MM.1S (cell line): ENCODE results near the gene ARMC2.

Experiments used
- DNase-seq: peaks from one replicate; pipeline ENCODE4 v3.0.0-alpha.2; 2015
- H2AFZ ChIP-seq: fragments of 300-600 bp; sonication (generic); 2 replicates; pipeline ENCODE4 v1.6.0; 2016; ENCODE audit warnings: antibody characterized with exemption, low read length
- H3F3A ChIP-seq: fragments of 300-600 bp; sonication (generic); 2 replicates; pipeline ENCODE4 v1.6.1; 2016; ENCODE audit warnings: mild to moderate bottlenecking, antibody characterized with exemption, low read length, moderate library complexity, mixed read lengths; ENCODE audit not compliant: insufficient read depth
- H3K27ac ChIP-seq: fragments of 300-600 bp; sonication (generic); 2 replicates; pipeline ENCODE4 v1.5.1; 2016; ENCODE audit warnings: mild to moderate bottlenecking, low read length
- H3K27me3 ChIP-seq: fragments of 300-600 bp; sonication (generic); replicated peaks from 2 replicates; pipeline ENCODE4 v1.6.0; 2016; ENCODE audit warnings: low read length; ENCODE audit not compliant: insufficient read depth
- H3K36me3 ChIP-seq: fragments of 300-600 bp; sonication (generic); replicated peaks from 2 replicates; pipeline ENCODE4 v1.6.1; 2016; ENCODE audit warnings: mild to moderate bottlenecking, low read length, mixed read lengths; ENCODE audit not compliant: insufficient read depth
- H3K4me1 ChIP-seq: fragments of 300-600 bp; sonication (generic); 2 replicates; pipeline ENCODE4 v1.6.1; 2016; ENCODE audit warnings: low read length, mixed read lengths
- H3K4me2 ChIP-seq: fragments of 300-600 bp; sonication (generic); 2 replicates; pipeline ENCODE4 v1.6.0; 2016; ENCODE audit warnings: low read depth, low read length
- H3K4me3 ChIP-seq: fragments of 300-600 bp; sonication (generic); 2 replicates; pipeline ENCODE4 v1.5.1; 2016; ENCODE audit warnings: low read length, mixed read lengths
- H3K79me2 ChIP-seq: fragments of 300-600 bp; sonication (generic); 2 replicates; pipeline ENCODE4 v1.6.1; 2016; ENCODE audit warnings: mixed run types, low read length, mixed read lengths
- H3K9ac ChIP-seq: fragments of 300-600 bp; sonication (generic); 2 replicates; pipeline ENCODE4 v1.6.1; 2016; ENCODE audit warnings: low read length, mixed read lengths
- H3K9me2 ChIP-seq: fragments of 300-600 bp; sonication (generic); replicated peaks from 2 replicates; pipeline ENCODE4 v1.6.1; 2016; ENCODE audit warnings: mild to moderate bottlenecking, low read length, mixed read lengths; ENCODE audit not compliant: insufficient read depth
- H3K9me3 ChIP-seq: fragments of 300-600 bp; sonication (generic); replicated peaks from 2 replicates; pipeline ENCODE4 v1.6.1; 2016; ENCODE audit warnings: mild to moderate bottlenecking, low read length, mixed read lengths; ENCODE audit not compliant: insufficient read depth
- H4K20me1 ChIP-seq: fragments of 300-600 bp; sonication (generic); 2 replicates; pipeline ENCODE4 v1.6.1; 2016; ENCODE audit warnings: mild to moderate bottlenecking, low read length, moderate library complexity, mixed read lengths; ENCODE audit not compliant: insufficient read depth
- EZH2 ChIP-seq: fragments of 300-600 bp; sonication (generic); optimal IDR thresholded peaks from 2 replicates; pipeline ENCODE3; 2017; ENCODE audit warnings: low read depth, mild to moderate bottlenecking, antibody characterized with exemption, low read length, mixed read lengths
- EZH2phosphoT487 ChIP-seq: fragments of 300-600 bp; sonication (generic); IDR thresholded peaks from 2 replicates; pipeline ENCODE4 v1.6.1; 2018; ENCODE audit warnings: antibody characterized with exemption, low read length
- TF ChIP-seq, protein P1 (sequence below): fragments of 300-600 bp; sonication (generic); IDR thresholded peaks from 2 replicates; pipeline ENCODE4 v1.5.1; 2016; ENCODE audit warnings: antibody characterized with exemption, low read length, mixed read lengths

ARMC2 gene

DNA sequence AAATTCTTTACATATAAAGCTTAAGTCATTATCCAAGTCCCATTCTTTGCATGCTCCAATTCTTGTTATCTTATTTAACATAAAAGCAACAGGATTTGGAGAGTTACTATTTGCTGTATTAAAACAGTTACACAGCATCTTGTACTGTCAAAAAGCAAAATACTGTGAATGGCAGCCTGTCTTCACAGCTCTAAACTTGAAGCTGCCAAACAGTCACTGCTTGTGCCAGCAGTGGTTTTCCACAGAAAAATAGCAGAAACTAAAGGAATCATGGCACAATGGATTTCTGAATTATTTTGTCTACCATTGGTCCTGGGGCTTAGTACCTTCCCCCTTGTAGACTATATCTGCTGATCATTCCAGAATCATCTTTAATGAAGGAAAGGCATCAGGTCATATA, 138.9 kb downstream of the ARMC2 start:
- no peaks in the 10 kb centered on the region for H3K4me1 ChIP-seq
- no peak overlapping the region for H2AFZ ChIP-seq
- H3K9me3 ChIP-seq = no peaks in the 10 kb centered on the region
- no peaks in the 10 kb centered on the region for H4K20me1 ChIP-seq
- H3K4me2 ChIP-seq = no peak overlapping the region
- H3F3A ChIP-seq = no peaks in the 10 kb centered on the region
- H3K36me3 ChIP-seq = no peaks in the 10 kb centered on the region; the same call in none of the 2 replicates
- H3K4me3 ChIP-seq = no peak overlapping the region
- no peak overlapping the region for H3K27ac ChIP-seq
- DNase-seq = no peak
- H3K79me2 ChIP-seq = no peaks in the 10 kb centered on the region
- H3K27me3 ChIP-seq = no peaks in the 10 kb centered on the region
- no peaks in the 10 kb centered on the region for H3K9me2 ChIP-seq
- TF ChIP-seq EZH2 (no peak), EZH2phosphoT487 (no peak)
- TF ChIP-seq, protein P1, sequence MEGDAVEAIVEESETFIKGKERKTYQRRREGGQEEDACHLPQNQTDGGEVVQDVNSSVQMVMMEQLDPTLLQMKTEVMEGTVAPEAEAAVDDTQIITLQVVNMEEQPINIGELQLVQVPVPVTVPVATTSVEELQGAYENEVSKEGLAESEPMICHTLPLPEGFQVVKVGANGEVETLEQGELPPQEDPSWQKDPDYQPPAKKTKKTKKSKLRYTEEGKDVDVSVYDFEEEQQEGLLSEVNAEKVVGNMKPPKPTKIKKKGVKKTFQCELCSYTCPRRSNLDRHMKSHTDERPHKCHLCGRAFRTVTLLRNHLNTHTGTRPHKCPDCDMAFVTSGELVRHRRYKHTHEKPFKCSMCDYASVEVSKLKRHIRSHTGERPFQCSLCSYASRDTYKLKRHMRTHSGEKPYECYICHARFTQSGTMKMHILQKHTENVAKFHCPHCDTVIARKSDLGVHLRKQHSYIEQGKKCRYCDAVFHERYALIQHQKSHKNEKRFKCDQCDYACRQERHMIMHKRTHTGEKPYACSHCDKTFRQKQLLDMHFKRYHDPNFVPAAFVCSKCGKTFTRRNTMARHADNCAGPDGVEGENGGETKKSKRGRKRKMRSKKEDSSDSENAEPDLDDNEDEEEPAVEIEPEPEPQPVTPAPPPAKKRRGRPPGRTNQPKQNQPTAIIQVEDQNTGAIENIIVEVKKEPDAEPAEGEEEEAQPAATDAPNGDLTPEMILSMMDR = no peak
- no peak overlapping the region for H3K9ac ChIP-seq

DNA sequence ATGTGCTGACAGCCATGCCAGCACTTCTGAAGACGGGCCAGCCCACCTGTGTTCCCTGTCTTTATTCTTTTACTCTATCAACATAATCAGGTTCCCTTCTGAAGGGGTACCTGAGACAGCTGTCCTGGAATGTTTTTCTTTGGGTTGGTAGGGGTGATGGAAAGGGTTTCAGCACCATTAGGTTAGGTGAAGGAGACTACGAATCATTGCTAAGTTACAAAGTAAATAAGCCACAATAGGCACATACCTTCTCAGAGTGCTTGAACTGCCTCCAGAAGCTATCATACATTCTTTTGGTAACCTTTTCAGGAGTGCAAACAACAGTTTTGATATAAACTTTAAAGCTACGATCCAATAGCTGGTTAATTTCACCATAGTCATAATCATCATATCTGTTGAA, 140.1 kb downstream of the ARMC2 start:
- Histone ChIP-seq H3K9me2 (no peaks in the 10 kb centered on the region), H2AFZ (no peak overlapping the region), H3K9me3 (no peaks in the 10 kb centered on the region), H3K27me3 (no peaks in the 10 kb centered on the region), H3K36me3 (peaks cover 6% of the 10 kb centered on the region), H3F3A (no peaks in the 10 kb centered on the region), H4K20me1 (no peaks in the 10 kb centered on the region), H3K9ac (no peak overlapping the region), H3K27ac (no peak overlapping the region), H3K4me2 (no peak overlapping the region), H3K4me3 (no peak overlapping the region), H3K79me2 (no peaks in the 10 kb centered on the region), H3K4me1 (no peaks in the 10 kb centered on the region)
- TF ChIP-seq EZH2phosphoT487 = no peak
- TF ChIP-seq, protein P1 = no peak
- TF ChIP-seq EZH2 = no peak
- DNase-seq = no peak

DNA sequence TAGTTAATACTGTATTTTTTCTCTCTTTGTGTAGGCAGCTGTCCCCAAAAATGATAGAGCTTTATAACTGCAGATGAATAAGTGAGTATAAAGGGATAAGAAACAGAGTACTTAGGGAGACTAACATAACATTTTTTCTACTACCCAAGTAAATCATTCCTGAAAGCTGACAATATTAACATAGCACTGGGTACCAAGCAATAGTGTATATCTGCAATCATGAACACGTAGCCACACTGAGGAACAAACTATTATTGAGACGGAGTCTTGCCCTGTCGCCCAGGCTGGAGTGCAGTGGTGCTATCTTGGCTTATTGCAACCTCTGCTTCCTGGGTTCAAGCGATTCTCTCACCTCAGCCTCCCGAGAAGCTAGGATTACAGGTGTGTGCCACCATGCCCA, 140.5 kb downstream of the ARMC2 start:
- Histone ChIP-seq H3K27me3 (no peaks in the 10 kb centered on the region), H3F3A (no peaks in the 10 kb centered on the region), H3K9ac (no peak overlapping the region), H3K4me3 (no peak overlapping the region), H3K9me2 (no peaks in the 10 kb centered on the region), H3K27ac (no peak overlapping the region), H3K9me3 (no peaks in the 10 kb centered on the region), H2AFZ (no peak overlapping the region), H3K36me3 (peaks cover 6% of the 10 kb centered on the region), H3K4me2 (no peak overlapping the region), H3K79me2 (no peaks in the 10 kb centered on the region), H3K4me1 (no peaks in the 10 kb centered on the region), H4K20me1 (no peaks in the 10 kb centered on the region)
- TF ChIP-seq EZH2phosphoT487 (no peak), EZH2 (no peak)
- TF ChIP-seq, protein P1 = no peak
- no peak for DNase-seq
